CD4-positive, alpha-beta T cell treated with Interleukin-1 beta for 1 hour (primary cell): ENCODE measurements around the gene POT1.
"Not testable (repeated sequence)": the region's sequence is repeated elsewhere in the genome, so short reads cannot be mapped to it uniquely, and the experiment has no call there.

Source experiments
- DNase-seq, 2 donors: peaks; one replicate each; pipeline ENCODE4 v3.0.0-alpha.2; 2020 to 2022

Gene POT1, protein sequence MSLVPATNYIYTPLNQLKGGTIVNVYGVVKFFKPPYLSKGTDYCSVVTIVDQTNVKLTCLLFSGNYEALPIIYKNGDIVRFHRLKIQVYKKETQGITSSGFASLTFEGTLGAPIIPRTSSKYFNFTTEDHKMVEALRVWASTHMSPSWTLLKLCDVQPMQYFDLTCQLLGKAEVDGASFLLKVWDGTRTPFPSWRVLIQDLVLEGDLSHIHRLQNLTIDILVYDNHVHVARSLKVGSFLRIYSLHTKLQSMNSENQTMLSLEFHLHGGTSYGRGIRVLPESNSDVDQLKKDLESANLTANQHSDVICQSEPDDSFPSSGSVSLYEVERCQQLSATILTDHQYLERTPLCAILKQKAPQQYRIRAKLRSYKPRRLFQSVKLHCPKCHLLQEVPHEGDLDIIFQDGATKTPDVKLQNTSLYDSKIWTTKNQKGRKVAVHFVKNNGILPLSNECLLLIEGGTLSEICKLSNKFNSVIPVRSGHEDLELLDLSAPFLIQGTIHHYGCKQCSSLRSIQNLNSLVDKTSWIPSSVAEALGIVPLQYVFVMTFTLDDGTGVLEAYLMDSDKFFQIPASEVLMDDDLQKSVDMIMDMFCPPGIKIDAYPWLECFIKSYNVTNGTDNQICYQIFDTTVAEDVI

DNA sequence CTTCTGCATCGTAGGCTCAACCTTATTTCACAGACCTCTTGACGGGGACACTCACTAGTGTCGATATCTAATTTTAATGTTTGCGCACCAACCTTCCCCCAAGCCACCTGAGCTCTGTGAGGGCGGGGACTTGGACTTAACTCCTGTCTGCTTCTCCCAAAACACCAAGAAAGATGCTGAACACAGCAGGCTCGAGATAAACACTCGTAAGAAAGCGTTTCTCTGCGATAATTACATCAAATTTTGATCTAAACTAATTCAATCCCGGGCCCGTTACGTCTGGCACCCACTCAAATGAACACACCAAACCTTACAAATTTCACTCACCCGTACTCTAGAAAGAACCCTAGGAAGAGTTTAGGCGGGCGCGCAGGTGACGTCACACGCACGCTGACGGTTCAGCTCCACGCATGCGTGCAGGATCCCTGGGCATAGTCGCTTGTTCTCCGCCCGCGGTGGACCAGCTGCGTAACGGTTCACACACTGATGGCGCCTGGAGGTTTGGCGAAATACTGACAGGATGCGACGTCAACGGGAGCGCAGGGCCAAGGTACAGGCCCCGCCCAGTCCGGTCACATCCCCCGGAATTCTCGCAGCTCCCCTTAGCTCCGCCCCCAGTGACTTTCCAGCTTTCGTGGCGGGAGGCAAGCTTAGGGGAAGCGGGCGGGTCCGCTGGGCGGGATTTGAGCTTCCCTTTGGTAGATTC, at the start of gene POT1:
Gene POT1 (minus strand): TSS at position 359 of the 706 bp plus-strand sequence. CDS start 32,652 bp downstream, outside the sequence.
- peak; percentile 97 to 98 for DNase-seq

DNA sequence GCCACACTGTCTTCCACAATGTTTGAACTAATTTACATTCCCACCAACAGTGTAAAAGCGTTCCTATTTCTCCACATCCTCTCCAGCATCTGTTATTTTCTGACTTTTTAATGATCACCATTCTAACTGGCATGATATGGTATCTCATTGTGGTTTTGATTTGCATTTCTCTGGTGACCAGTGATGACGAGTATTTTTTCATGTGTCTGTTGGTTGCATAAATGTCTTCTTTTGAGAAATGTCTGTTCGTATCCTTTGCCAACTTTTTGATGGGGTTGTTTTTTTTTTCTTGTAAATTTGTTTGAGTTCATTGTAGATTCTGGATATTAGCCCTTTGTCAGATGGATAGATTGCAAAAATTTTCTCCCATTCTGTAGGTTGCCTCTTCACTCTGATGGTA, 45.5 kb upstream of the POT1 start:
- not testable (repeated sequence) for DNase-seq

DNA sequence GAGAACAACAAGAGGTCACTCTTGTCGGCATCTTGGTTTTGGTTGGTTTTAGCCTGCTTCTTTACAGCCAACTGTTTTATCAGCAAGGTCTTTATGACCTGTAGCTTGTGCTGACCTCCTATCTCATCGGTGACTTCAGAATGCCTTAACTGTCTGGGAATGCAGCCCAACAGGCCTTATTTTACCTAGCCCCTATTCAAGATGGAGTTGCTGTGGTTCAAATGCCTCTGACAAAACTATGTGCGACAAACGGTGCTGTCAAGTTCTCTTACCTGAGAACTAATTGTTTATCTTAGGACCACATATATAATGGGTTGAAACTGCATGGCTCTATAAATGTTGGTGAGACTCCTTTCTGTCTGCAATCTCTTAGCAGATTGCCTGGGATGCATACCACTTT, 35.9 kb upstream of the POT1 start:
- no peak for DNase-seq

DNA sequence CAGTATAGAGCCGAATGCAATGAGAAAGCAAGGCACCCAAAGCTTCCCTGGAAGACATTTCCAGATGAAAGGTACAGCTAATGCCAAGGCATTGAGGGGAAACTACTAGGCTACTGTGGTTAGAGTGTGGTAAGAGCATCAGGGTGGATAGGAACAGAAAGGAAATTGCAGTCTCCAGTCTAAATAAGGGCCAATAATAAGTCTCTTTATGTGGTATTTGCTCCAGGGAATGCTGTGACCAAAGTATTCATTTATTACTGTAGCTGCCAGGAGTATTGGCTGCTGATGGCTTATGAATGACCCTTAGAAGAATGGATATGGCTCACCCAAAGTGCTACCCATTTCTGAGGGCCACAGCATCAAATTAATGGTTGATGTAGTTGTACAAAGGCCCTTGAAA, 30.1 kb upstream of the POT1 start:
- DNase-seq = no peak

DNA sequence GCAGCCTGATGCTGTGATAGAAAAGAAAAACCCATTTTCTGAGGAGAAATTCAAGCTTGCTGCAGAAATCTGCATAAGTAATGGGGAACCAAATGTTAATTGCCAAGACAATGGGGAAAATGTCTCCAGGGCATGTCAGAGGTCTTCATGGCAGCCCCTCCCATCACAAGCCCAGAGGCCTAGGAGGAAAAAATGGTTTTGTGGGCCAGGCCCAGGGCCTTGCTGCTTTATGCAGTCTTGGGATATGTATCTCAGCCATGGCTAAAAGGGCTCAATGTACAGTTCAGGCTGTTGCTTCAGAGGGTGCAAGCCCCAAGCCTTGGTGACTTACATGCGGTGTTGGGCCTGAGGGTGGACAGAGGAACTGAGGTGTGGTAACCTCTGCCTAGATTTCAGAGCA, 28.3 kb upstream of the POT1 start:
- DNase-seq = not testable (repeated sequence)

DNA sequence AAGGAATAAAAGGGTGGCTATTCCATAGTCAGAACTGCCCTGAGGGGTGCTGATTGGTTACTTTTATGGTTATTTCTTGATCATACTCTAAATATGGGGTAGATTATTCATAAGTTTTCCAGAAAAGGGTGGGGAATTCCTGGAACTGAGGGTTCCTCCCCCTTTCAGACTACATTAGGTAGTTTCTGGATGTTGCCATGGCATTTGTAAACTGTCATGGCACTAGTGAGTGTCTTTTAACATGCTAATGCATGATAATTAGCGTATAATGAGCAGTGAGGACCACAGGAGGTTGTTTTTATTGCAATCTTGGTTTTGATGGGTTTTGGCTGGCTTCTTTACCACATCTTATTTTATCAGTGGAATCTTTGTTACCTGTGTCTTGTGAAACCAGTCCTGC, 26.5 kb upstream of the POT1 start:
- no peak for DNase-seq

DNA sequence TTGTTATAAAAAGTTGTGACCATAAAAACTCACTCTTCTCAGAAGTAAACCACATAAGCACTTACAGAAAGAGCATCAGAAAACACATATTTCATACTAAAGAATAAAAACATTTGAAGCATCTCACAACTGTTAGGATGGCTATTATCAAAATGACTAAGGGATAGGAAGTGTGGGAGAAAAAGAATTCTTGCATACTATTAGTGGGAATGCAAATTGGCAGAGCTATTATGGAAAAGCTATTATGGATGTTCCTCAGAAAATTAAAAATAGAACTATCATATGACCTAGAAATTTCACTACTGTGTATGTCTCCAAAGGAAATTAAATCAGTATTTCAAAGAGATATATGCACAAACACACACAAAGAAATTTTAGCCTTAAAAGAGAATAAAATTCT, 25.2 kb upstream of the POT1 start:
- DNase-seq = no peak

DNA sequence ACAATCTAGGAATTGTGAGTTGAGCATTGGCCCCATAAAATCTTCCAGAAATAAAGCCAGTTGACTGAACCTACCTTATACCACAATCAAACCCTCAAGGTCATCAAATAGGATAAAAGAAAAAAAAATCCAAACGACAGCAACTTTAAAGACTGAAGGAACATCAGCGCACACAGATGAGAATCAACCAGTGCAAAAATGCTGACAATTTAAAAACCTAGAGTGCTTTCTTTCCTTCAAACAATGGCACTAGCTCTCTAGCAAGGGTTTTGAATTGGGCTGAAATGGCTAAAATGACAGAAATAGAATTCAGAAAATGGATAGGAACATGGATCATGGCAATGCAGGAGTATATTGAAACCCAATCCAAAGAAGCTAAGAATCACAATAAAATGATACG, 16.1 kb upstream of the POT1 start:
- no peak for DNase-seq

DNA sequence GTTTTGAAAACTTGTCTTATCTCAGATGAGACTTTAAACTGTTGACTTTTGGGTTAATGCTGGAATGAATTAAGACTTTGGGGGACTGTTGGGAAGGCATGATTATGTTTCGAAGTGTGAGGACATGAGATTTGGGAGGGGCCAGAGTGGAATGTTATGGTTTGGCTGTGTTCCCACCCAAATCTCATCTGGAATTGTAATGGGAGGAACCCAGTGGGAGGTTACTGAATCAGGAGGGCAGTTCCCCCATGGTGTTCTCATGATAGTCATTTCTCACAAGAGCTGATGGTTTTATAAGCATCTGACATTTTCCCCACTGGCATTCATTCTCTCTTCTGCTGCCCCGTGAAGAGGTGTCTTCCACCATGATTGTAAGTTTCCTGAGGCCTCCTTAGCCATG, 13.8 kb upstream of the POT1 start:
- DNase-seq = no peak

DNA sequence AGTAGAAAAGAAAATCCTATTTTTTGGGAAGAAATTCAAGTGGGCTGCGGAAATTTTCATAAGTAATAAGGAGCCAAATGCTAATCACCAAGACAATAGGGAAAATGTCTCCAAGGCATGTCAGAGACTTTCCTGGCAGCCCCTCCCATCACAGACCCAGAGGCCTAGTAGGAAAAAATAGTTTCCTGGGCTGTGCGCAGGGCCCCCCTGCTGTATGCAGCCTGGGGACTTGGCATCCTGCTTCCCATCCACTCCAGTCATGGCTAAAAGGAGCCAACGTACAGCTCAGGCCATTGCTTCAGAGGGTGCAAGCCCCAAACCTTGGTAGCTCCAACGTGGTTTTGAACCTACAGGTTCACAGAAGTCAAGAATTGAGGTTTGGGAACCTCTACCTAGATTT, 12.8 kb upstream of the POT1 start:
- no peak for DNase-seq

DNA sequence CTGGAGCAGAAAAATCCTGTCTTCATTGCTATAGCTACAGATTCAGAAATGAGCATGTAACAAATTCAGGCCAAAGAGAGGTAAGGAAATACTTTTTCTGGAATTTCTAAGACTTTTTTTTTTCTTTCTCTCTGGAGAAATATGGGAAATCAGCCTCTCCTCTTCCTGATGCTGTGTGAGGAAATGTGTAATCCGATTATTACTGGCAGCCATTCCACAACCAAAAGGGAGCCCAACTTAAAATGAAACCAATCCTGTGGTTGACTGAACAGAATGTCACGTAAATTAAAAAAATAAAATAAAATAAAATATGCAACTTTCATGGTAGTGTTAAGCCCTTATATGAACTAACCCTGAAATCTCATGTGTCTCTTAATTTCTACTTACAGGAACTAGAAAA, 10.7 kb upstream of the POT1 start:
- DNase-seq = no peak

DNA sequence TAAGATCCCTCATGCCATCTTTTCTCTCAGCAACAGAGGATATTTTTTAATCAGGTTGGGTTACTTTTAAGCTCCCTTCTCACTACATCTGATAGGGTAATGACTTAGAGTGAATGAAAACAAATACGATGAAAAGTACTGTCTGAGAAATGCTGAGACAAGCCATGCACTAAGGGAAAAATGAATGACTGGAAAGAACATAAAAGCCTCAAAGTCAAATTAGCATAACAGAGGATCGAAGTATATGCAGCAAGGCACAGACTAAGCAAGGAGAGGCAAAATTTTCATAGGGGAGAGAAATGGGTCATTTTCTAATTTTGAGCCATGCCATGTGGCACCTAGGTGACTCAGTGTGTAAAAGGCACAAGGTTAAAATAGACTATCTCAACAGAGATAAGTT, 8.5 kb upstream of the POT1 start:
- no peak for DNase-seq

DNA sequence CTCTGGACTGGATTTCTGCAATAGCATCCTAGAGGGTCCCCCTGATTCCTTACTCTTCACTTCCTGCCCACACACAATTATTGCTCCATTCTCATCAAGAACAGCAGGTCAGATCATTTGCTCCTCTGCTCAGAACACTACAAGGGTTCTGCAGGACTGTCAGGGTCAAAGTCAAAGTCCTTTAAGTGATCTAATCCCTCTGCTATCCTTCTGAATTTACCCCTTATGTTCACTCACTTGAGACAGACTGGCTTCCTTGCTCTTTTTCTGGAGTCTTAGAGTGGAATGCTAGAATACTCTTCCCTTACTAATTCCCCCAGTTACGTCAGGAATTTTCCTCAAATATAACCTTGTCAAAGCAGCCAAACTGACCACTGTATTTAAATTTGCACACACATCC, 7.5 kb upstream of the POT1 start:
- DNase-seq = no peak

DNA sequence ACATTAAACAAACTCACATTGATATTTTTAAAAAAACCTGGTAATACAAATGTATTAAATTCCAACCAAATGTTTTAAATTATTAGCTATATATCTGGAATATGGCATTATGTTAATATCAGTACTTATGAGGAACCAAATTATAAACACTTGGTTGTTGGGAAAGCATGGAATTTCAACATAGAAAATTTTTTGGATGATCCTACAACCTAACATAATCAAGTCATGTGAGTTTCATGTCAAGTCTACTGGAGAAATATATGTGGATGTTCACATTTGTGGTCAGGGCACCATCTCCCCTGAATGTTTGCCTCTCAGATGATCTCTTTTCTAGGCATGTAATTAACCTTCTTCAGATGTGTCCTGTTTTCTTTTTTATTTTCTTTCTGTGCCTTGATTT, 5.2 kb upstream of the POT1 start:
- DNase-seq = no peak

DNA sequence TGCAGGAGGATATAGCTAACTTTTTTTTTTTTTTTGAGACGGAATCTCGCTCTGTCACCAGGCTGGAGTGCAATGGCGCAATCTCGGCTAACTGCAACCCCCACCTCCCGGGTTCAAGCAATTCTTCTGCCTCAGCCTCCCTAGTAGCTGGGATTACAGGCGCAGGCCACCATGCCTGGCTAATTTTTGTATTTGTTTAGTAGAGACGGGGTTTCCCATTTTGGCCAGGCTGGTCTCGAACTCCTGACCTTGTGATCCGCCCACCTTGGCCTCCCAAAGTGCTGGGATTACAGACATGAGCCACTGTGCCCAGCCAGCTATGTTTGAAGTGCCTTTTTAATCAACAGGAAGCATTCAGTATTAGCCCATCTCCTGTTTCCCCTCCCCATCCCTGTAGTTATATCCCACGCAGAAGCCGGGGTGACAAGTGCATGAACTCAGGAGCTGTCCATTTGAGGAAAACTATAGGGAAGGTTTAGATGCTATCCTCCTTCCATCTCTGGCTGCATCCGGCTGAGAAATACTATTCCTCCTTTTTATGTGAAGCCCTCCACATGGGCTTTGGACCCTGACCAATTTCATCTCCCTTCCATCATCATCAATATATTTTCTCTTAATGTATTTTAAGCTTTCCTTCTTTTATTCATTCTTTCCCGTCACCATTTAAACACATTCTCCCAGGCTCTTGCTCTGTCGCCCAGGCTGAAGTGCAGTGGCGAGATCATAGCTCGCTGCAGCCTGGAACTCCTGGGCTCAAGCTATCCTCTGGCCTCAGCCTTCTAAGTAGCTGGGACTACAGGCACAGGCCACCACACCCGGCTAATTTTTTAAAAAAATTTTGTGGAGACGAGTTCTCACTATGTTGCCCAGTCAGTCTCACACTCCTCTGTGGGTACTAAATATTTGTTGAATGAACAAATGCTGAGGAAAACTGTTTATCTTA, 1.3 kb upstream of the POT1 start:
- no peak for DNase-seq

DNA sequence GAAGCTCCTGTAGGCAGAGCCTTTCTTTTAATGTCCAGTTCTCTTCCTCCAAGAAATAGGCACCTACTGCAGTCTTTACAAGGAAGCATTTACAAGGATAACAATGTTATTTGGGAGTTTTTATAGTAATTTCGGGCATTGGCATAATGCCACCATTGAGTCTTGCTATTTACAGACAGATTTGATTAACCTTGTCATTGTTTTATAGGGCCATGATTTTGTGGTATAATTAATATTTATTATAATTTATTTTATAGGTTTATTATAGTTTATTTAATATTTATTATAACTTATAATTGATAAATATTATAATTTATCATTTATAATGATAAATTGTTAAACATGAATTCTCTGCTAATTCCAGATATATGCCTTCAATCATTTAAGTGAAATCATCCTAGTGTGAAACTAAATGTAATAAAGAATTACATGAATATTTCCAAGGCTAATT, 573 bp upstream of the POT1 start:
- no peak for DNase-seq

DNA sequence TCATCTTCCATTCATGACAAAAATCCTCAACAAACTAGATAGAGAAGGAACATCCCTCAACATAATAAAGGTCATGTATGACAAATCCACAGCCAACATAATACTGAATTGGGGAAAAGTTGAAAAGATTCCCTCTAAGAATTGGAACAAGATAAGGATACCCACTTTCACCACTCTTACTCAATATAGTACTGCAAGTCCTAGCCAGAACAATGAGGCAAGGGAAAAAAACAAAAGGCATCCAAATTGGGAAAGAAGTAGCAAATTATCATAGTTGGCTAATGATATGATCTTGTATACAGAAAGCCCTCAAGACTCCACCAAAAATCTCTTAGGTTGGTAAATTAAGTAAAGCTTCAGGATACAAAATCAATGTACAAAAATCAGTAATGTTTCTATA, 4.7 kb downstream of the POT1 start:
- no peak for DNase-seq

DNA sequence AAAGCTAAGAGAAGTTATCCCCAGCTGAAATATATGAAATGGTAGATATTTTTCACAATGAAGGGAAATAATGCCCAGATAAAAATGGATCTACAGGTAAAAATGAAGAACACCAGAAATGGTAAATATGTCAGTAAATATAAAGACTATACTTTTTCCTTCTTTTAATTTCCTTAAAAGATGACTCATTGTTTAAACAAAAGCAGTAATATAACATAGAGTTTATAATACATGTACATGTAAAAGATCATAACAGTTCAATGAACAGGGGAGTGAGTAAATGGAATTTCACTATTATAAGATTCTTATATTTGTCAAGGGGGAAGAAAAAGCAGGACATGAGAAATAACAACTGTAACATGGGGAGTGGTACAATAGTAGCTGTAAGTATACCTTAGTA, 7.4 kb downstream of the POT1 start:
- no peak for DNase-seq

DNA sequence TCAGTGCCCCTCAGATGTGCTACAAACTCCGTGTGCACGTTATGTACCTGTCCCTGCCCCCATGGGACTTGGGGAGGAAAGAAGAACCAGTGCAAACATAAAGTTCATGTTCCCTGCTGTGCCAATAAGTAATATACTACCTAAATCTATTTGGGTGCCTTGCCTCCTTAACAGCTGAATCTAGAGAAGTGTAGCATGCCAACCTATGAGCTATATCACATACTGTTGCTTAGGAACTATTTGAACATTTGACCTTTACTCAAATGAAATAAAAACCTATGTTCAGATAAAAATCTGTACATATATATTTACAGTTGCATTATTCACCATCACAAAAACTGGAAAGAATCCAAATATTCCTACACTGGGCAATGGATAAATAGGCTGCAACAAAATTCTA, 9.8 kb downstream of the POT1 start:
- no peak for DNase-seq

DNA sequence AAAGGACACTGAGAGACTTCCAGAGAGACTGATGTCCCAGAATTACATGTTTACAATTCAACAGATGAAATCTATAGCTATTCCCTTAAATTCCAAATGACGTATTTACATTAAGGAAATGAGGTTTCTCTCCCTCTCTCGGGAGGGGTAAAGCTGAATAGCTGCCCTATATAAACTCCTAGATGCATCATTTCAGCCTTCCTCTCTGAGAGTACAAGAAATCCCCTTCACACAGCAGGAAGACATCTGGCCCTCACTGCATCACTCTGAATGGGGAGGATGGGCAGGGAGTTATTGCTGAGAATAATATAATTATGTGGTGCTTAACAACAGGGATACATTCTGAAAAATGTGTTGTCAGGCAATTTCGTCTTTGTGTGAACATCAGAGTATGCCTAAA, 11.0 kb downstream of the POT1 start:
- DNase-seq = no peak

DNA sequence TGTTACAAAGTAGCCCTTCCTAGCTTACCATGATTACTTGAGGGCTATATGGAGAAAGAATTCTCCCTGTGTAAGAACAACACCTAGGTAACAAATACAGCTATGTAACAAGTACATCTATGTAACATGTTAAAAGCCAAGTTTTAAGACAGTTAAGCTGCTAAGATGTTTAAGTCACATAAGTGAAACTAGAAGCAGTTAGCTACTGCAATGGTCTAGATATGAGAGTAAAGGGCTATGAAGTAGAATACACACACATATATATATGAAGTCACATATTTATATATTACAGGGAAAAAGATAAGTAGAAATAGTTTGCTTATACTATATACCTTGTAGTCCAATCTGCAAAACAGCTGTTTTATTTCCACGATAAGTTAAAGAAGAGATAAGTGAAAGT, 14.4 kb downstream of the POT1 start:
- DNase-seq = no peak

DNA sequence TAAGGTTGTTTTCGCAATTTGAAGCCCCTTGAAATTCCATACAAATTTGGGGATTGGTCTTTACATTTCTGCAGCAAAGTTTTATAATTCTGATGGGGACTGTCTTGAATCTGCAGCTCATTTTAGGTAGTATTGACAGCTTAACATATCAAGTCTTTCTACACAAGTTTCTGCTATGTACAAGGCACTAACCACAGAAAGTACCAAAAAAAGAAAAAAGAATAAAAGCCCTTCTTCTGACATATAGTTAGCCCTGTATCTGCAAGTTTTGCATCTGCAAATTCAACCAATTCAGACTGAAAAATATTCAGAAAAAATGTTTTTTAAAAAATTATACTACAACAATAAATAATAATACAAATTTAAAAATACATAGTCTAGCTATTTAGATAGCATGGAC, 15.3 kb downstream of the POT1 start:
- no peak for DNase-seq

DNA sequence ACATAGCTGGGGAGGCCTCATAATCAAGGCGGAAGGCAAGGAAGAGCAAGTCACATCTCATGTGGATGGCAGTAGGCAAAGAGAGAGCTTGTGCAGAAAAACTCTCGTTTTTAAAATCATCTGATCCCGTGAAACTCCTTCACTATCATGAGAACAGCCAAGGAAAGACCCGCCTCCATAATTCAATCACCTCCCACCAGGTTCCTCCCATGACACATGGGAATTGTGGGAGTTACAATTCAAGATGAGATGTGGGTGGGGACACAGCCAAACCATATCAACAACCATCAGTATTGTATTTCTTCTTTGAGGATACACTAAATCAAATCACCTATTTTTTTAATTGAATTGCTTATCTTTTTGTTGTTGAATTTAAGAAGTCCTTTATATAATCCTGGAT, 16.7 kb downstream of the POT1 start:
- DNase-seq = no peak
